Measurements from ENCODE around the gene CSF3.
A peak's percentile ranks its signal among the peaks of the same experiment; 100 is the strongest.

The CSF3 gene

GRCh38 chr17:40015005-40015997 is at the start of gene CSF3:
CSF3 (plus strand) TSS chr17:40015440; CDS start chr17:40015475, 35 bp downstream.
- DNase-seq = no peak

- DNase-seq = no peak
These were observed 48.5 kb upstream of the CSF3 start for GRCh38 chr17:39966771-39967170.

GRCh38 chr17:39968761-39969160 is 46.5 kb upstream of the CSF3 start:
- DNase-seq = no peak

- no peak for DNase-seq
These were observed 45.9 kb upstream of the CSF3 start for GRCh38 chr17:39969375-39969774.

GRCh38 chr17:39970157-39970692 is 45.0 kb upstream of the CSF3 start:
- DNase-seq = no peak

GRCh38 chr17:39971076-39971603 is 44.1 kb upstream of the CSF3 start:
- no peak for DNase-seq

- no peak for DNase-seq
These were observed 43.0 kb upstream of the CSF3 start for GRCh38 chr17:39972271-39972670.

- no peak for DNase-seq
These were observed 41.7 kb upstream of the CSF3 start for GRCh38 chr17:39973496-39973895.

GRCh38 chr17:39974433-39974832 is 40.8 kb upstream of the CSF3 start:
- no peak for DNase-seq

- DNase-seq = no peak
These were observed 39.4 kb upstream of the CSF3 start for GRCh38 chr17:39975801-39976200.

GRCh38 chr17:39979016-39979670 is 36.1 kb upstream of the CSF3 start:
- no peak for DNase-seq

- DNase-seq = peak; percentile 76
These were observed 35.3 kb upstream of the CSF3 start for GRCh38 chr17:39979893-39980350.

- DNase-seq = peak; percentile 100
These were observed 34.7 kb upstream of the CSF3 start, which contains the start of gene PSMD3 for GRCh38 chr17:39980351-39981206. PSMD3 (plus strand) TSS chr17:39980807; CDS start chr17:39980971, 164 bp downstream.

- peak; percentile 24 for DNase-seq
These were observed 34.0 kb upstream of the CSF3 start for GRCh38 chr17:39981207-39981741.

- no peak for DNase-seq
These were observed 33.4 kb upstream of the CSF3 start for GRCh38 chr17:39981766-39982375.

- DNase-seq = no peak
These were observed 26.9 kb upstream of the CSF3 start for GRCh38 chr17:39988206-39988810.

- no peak for DNase-seq
These were observed 20.8 kb upstream of the CSF3 start for GRCh38 chr17:39994448-39994847.

GRCh38 chr17:39995438-39995837 is 19.8 kb upstream of the CSF3 start:
- DNase-seq = no peak

GRCh38 chr17:39996162-39996561 is 19.1 kb upstream of the CSF3 start:
- no peak for DNase-seq

GRCh38 chr17:39996800-39997199 is 18.4 kb upstream of the CSF3 start:
- no peak for DNase-seq

- no peak for DNase-seq
These were observed 17.7 kb upstream of the CSF3 start for GRCh38 chr17:39997543-39997942.

All from NCI-H82 (cell line).